Endothelial cell of umbilical vein (primary cell): ENCODE results near the gene SPIB. TPM values are rescaled to one million over a fixed set of nuclear protein-coding genes. Genes with fewer than 3 reads are reported as not detected.

Source experiments
- BruUV-seq: library from RNA; stranded (reverse); fragments of 400-500 nt; replicated peaks from 2 replicates; lab custom pipeline; 2021; lab: Mats Ljungman, UMichigan
- CTCF ChIA-PET: fragments of 300-600, 350-600 bp; sonication (Branson Sonifier 250); formaldehyde crosslinking; loops from one replicate; lab custom pipeline; 2021; ENCODE audit warnings: antibody characterized with exemption, inconsistent platforms; lab: Charles Lee
- POLR2A ChIA-PET: fragments of 300-600, 350-600 bp; sonication (Branson Sonifier 250); formaldehyde crosslinking; loops from one replicate; lab custom pipeline; 2021; ENCODE audit warnings: antibody characterized with exemption, inconsistent platforms; lab: Charles Lee
- DNase-seq: peaks from one replicate; pipeline ENCODE4 v3.0.0-alpha.2; 2011; ENCODE audit warnings: low read depth, low spot score
- FAIRE-seq: peaks from 2 replicates; lab custom pipeline; 2011; peaks lifted over from hg19 to GRCh38; lab: Jason Lieb, UNC
- H2AFZ ChIP-seq: 2 replicates; pipeline ENCODE4 v1.6.0; 2012; ENCODE audit warnings: low read depth, low read length, control low read depth, inconsistent platforms
- H3K27ac ChIP-seq: 2 replicates; pipeline ENCODE4 v1.5.1; 2011; ENCODE audit warnings: low read depth, mild to moderate bottlenecking, control low read depth, low read length, moderate library complexity; ENCODE audit not compliant: insufficient read depth
- H3K27me3 ChIP-seq, 2 experiments: 2 replicates each; pipeline versions ENCODE4 v1.6.0 to v1.6.1; 2011; ENCODE audit warnings: low read length in 2 of 2, mixed read lengths in 1 of 2; ENCODE audit not compliant: control insufficient read depth in 2 of 2, insufficient read depth in 2 of 2
- H3K36me3 ChIP-seq, 2 experiments: 2 replicates in 1 of 2; 3 replicates in 1 of 2; pipeline ENCODE4 v1.5.1; 2011; ENCODE audit warnings: low read length in 2 of 2, mild to moderate bottlenecking in 1 of 2, moderate library complexity in 1 of 2; ENCODE audit not compliant: control insufficient read depth in 2 of 2, insufficient read depth in 2 of 2; ENCODE audit errors: extremely low read depth in 1 of 2
- H3K4me1 ChIP-seq: 3 replicates; pipeline ENCODE4 v1.5.1; 2011; ENCODE audit warnings: mild to moderate bottlenecking, low read length; ENCODE audit not compliant: control insufficient read depth, insufficient read depth; ENCODE audit errors: extremely low read depth
- H3K4me2 ChIP-seq: 2 replicates; pipeline ENCODE4 v1.6.1; 2011; ENCODE audit warnings: low read length, control low read depth, mixed read lengths; ENCODE audit not compliant: insufficient read depth
- H3K4me3 ChIP-seq, 3 experiments: fragments of 200-600 bp in 1 of 3; sonication (generic), shearing (Covaris generic) in 1 of 3; replicated peaks in 1 of 3; 2 replicates each; pipeline ENCODE4 v1.5.1; 2011 to 2016; ENCODE audit warnings: control low read depth in 3 of 3, low read length in 3 of 3, mild to moderate bottlenecking in 2 of 3, inconsistent platforms in 1 of 3, low read depth in 1 of 3, moderate library complexity in 1 of 3; ENCODE audit not compliant: insufficient read depth in 1 of 3
- H3K79me2 ChIP-seq: 2 replicates; pipeline ENCODE4 v1.6.0; 2012; ENCODE audit warnings: low read length, inconsistent platforms; ENCODE audit not compliant: control insufficient read depth, insufficient read depth
- H3K9ac ChIP-seq: replicated peaks from 2 replicates; pipeline ENCODE3; 2011; ENCODE audit warnings: low read length, control low read depth; ENCODE audit not compliant: insufficient read depth; ENCODE audit errors: extremely low read depth
- H3K9me1 ChIP-seq: replicated peaks from 3 replicates; pipeline ENCODE4 v1.6.0; 2011; ENCODE audit warnings: mild to moderate bottlenecking, low read length; ENCODE audit not compliant: control insufficient read depth, insufficient read depth; ENCODE audit errors: extremely low read depth
- H3K9me3 ChIP-seq: replicated peaks from 2 replicates; pipeline ENCODE4 v1.5.1; 2012; ENCODE audit warnings: low read length, inconsistent platforms; ENCODE audit not compliant: control insufficient read depth, insufficient read depth
- H4K20me1 ChIP-seq: replicated peaks from 2 replicates; pipeline ENCODE3; 2011; ENCODE audit warnings: mild to moderate bottlenecking, low read length; ENCODE audit not compliant: control insufficient read depth, insufficient read depth; ENCODE audit errors: extremely low read depth
- FOS ChIP-seq: IDR thresholded peaks from 2 replicates; pipeline ENCODE4 v1.6.1; 2011; ENCODE audit warnings: mild to moderate bottlenecking, low read length, moderate library complexity, borderline replicate concordance; ENCODE audit not compliant: insufficient read depth
- GATA2 ChIP-seq: IDR thresholded peaks from 2 replicates; pipeline ENCODE4 v1.7.0; 2011; ENCODE audit warnings: low read depth, mild to moderate bottlenecking, moderate library complexity, mixed read lengths, low read length; ENCODE audit not compliant: insufficient read length, insufficient read depth
- MAX ChIP-seq: IDR thresholded peaks from 2 replicates; pipeline ENCODE4 v1.6.1; 2011; ENCODE audit not compliant: insufficient read depth, insufficient read length
- MYC ChIP-seq: IDR thresholded peaks from one replicate; pipeline ENCODE4 v1.6.1; 2011; ENCODE audit warnings: mild to moderate bottlenecking, low read depth, low read length
- POLR2A ChIP-seq: IDR thresholded peaks from 2 replicates; pipeline ENCODE4 v1.6.1; 2012; ENCODE audit warnings: low read depth, mild to moderate bottlenecking, control low read depth, low read length
- dilution Hi-C: fragments of 300-500 bp; cut with MboI; formaldehyde crosslinking; loops from one replicate; pipeline ENCODE4 v1.15.0; 2019; ENCODE audit warnings: low sequenced_read_pairs; ENCODE audit not compliant: extremely low pct_ligation_motif_present
- intact Hi-C: fragments of 100-400 bp; cut with micrococcal nuclease; formaldehyde crosslinking; loops from one replicate; pipeline ENCODE4 v1.10.0; 2022
- polyA plus RNA-seq, 4 experiments: library from polyadenylated mRNA; depleted of rRNA in 3 of 4; stranded (reverse) in 3 of 4; unstranded in 1 of 4; fragments of >200 nt; gene quantifications; 2 replicates each; pipeline versions ENCODE4 v1.2.1 to v1.2.3, GENCODE V29; 2011 to 2012; ENCODE audit warnings: missing spikeins in 1 of 4
- total RNA-seq: library from RNA; stranded (reverse); gene quantifications from 2 replicates; pipeline ENCODE4 v1.2.3, GENCODE V29; 2021
- TF ChIP-seq, protein P1 (sequence below), 2 donors: IDR thresholded peaks; 1 replicate in 1 of 2; 2 replicates in 1 of 2; pipeline ENCODE4 v1.5.1; 2011; ENCODE audit warnings: low read length in 2 of 2, mild to moderate bottlenecking in 2 of 2, moderate library complexity in 2 of 2, control low read depth in 1 of 2, inconsistent platforms in 1 of 2, low read depth in 1 of 2; ENCODE audit not compliant: insufficient read depth in 1 of 2; ENCODE audit errors: extremely low read depth in 1 of 2

The SPIB gene
- total and polyA plus RNA-seq, 2 donors (not counting 3 experiments of a cell fraction or from before 2014, with no cell fraction given), result not detected

- Histone ChIP-seq H4K20me1 (no peaks in the 10 kb centered on the region), H3K4me2 (no peak overlapping the region), H3K36me3 (no peaks in the 10 kb centered on the region), H3K79me2 (no peaks in the 10 kb centered on the region), H3K27me3 (no peaks in the 10 kb centered on the region), H3K9me1 (no peaks in the 10 kb centered on the region), H3K4me1 (no peaks in the 10 kb centered on the region), H3K27ac (no peak overlapping the region), H2AFZ (no peak overlapping the region), H3K9me3 (no peaks in the 10 kb centered on the region), H3K4me3 (no peak overlapping the region), H3K9ac (no peak overlapping the region)
- DNase-seq (no peak), FAIRE-seq (no peak)
- CTCF ChIA-PET, result interaction anchor here (2.5 kb wide), 1 partner anchor 101 kb away, joined by 8 read pairs; no protein-coding TSS in a partner anchor
- TF ChIP-seq MYC, result no peak
- TF ChIP-seq GATA2, result no peak
- TF ChIP-seq MAX, result no peak
- no peak for TF ChIP-seq FOS
- no peak for TF ChIP-seq POLR2A
- dilution Hi-C loops (no loop called here), intact Hi-C loops (no loop called here)
- no TSS peak for BruUV-seq
- POLR2A ChIA-PET, result no interaction called here
Measured at GRCh38 chr19:50458396-50459066, 39.8 kb downstream of the SPIB start.

DNA sequence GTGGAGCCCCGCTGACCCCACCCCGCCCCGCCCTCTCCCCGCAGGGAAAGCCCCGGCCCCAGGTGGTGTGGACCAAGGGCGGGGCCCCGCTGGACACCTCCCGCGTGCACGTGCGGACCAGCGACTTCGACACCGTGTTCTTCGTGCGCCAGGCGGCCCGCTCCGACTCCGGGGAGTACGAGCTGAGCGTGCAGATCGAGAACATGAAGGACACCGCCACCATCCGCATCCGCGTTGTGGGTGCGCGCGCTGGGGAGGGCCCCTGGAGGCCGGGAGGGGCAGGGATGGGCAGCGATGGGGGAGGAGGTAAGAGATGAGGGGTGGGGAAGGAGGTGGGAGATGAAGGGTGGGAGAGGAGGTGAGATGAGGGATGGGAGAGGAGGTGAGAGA lies 40.3 kb downstream of the SPIB start:
- BruUV-seq, result no TSS peak
- Histone ChIP-seq H3K9me1 (no peaks in the 10 kb centered on the region), H3K4me3 (no peak overlapping the region), H3K4me2 (no peak overlapping the region), H2AFZ (no peak overlapping the region), H4K20me1 (no peaks in the 10 kb centered on the region), H3K36me3 (no peaks in the 10 kb centered on the region), H3K4me1 (no peaks in the 10 kb centered on the region), H3K27ac (no peak overlapping the region), H3K9me3 (no peaks in the 10 kb centered on the region), H3K27me3 (no peaks in the 10 kb centered on the region), H3K9ac (no peak overlapping the region), H3K79me2 (no peaks in the 10 kb centered on the region)
- FAIRE-seq (no peak), DNase-seq (no peak)
- TF ChIP-seq, protein P1, sequence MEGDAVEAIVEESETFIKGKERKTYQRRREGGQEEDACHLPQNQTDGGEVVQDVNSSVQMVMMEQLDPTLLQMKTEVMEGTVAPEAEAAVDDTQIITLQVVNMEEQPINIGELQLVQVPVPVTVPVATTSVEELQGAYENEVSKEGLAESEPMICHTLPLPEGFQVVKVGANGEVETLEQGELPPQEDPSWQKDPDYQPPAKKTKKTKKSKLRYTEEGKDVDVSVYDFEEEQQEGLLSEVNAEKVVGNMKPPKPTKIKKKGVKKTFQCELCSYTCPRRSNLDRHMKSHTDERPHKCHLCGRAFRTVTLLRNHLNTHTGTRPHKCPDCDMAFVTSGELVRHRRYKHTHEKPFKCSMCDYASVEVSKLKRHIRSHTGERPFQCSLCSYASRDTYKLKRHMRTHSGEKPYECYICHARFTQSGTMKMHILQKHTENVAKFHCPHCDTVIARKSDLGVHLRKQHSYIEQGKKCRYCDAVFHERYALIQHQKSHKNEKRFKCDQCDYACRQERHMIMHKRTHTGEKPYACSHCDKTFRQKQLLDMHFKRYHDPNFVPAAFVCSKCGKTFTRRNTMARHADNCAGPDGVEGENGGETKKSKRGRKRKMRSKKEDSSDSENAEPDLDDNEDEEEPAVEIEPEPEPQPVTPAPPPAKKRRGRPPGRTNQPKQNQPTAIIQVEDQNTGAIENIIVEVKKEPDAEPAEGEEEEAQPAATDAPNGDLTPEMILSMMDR (IDR thresholded peaks at IDR 0.05; ENCODE audit: extremely low read depth in 1 of 2, insufficient read depth in 1 of 2, low read depth in 1 of 2, low read length in 2 of 2), result no peak
- no peak for TF ChIP-seq GATA2
- dilution Hi-C loops, result no loop called here
- POLR2A ChIA-PET, result no interaction called here
- CTCF ChIA-PET, result interaction anchor here (2.5 kb wide), 1 partner anchor 102 kb away, joined by 8 read pairs; no protein-coding TSS in a partner anchor
- intact Hi-C loops, result no loop called here
